HCT116 (cell line): ENCODE measurements around the gene COL4A4. TPM values are rescaled to one million over a fixed set of nuclear protein-coding genes. Genes with fewer than 3 reads are reported as not detected.

Experiments used
- ATAC-seq: fragments of 200-7000 bp; cut with Tn5 transposase; 2 replicates; pipeline ENCODE4 v1.9.1; 2020; ENCODE audit warnings: mild to moderate bottlenecking, moderate library complexity
- BruUV-seq: library from RNA; stranded (reverse); fragments of 400-500 nt; replicated peaks from 2 replicates; lab custom pipeline; 2021; lab: Mats Ljungman, UMichigan
- CTCF ChIA-PET: fragments of 300-600 bp; sonication (Branson Sonifier 250); formaldehyde crosslinking; loops from one replicate; lab custom pipeline; 2021; ENCODE audit warnings: antibody characterized with exemption; lab: Charles Lee
- POLR2A ChIA-PET: fragments of 300-600, 350-600 bp; sonication (Branson Sonifier 250); formaldehyde crosslinking; loops from one replicate; lab custom pipeline; 2021; ENCODE audit warnings: antibody characterized with exemption; lab: Charles Lee
- RAD21 ChIA-PET, 2 experiments: fragments of 300-600 bp; sonication (Branson Sonifier 250); formaldehyde crosslinking; loops; one replicate each; lab custom pipeline; 2023; ENCODE audit warnings: low total read pairs in 2 of 2; ENCODE audit not compliant: uncharacterized antibody in 2 of 2, unreplicated experiment in 2 of 2, low non-redundant PET in 1 of 2; lab: Charles Lee
- DNase-seq: peaks from one replicate; pipeline ENCODE4 v3.0.0-alpha.2; 2010; ENCODE audit warnings: low read depth, low spot score
- H2AFZ ChIP-seq: fragments of 200-600 bp; shearing (Covaris generic), sonication (generic); 2 replicates; pipeline ENCODE4 v1.6.1; 2017; ENCODE audit warnings: low read depth, mixed run types, mixed read lengths, antibody characterized with exemption, low read length; ENCODE audit not compliant: poor library complexity, severe bottlenecking
- H3K27ac ChIP-seq: 2 replicates; pipeline ENCODE4 v1.5.1; 2012; ENCODE audit warnings: low read depth, low read length
- H3K27me3 ChIP-seq: fragments of 200-600 bp; sonication (generic); 2 replicates; pipeline ENCODE4 v1.6.1; 2016; ENCODE audit warnings: mixed run types, low read length, mixed read lengths; ENCODE audit not compliant: insufficient read depth
- H3K36me3 ChIP-seq, 2 experiments: fragments of 200-500 bp in 1 of 2; fragments of 200-600 bp in 1 of 2; sonication (Bioruptor generic) in 1 of 2; sonication (generic) in 1 of 2; 2 replicates each; pipeline versions ENCODE4 v1.5.1 to v1.6.1; 2014 to 2016; ENCODE audit warnings: low read length in 2 of 2, inconsistent platforms in 1 of 2, mixed read lengths in 1 of 2, mixed run types in 1 of 2; ENCODE audit not compliant: insufficient read depth in 2 of 2, control insufficient read depth in 1 of 2
- H3K4me1 ChIP-seq, 2 experiments: fragments of 200-600 bp in 1 of 2; sonication (generic) in 1 of 2; 2 replicates each; pipeline versions ENCODE4 v1.5.1 to v1.6.1; 2012 to 2017; ENCODE audit warnings: low read length in 2 of 2, inconsistent platforms in 1 of 2, mild to moderate bottlenecking in 1 of 2, mixed read lengths in 1 of 2, mixed run types in 1 of 2, moderate library complexity in 1 of 2; ENCODE audit not compliant: insufficient read depth in 2 of 2, control insufficient read depth in 1 of 2
- H3K4me2 ChIP-seq: fragments of 200-600 bp; sonication (generic); 2 replicates; pipeline ENCODE4 v1.6.1; 2017; ENCODE audit warnings: mixed run types, low read length, mixed read lengths
- H3K4me3 ChIP-seq, 2 experiments: fragments of 200-600 bp in 1 of 2; sonication (generic) in 1 of 2; replicated peaks in 1 of 2; 2 replicates each; pipeline ENCODE4 v1.5.1; 2011 to 2016; ENCODE audit warnings: low read length in 2 of 2, control low read depth in 1 of 2, low read depth in 1 of 2, mild to moderate bottlenecking in 1 of 2, mixed read lengths in 1 of 2, mixed run types in 1 of 2
- H3K79me2 ChIP-seq: fragments of 200-600 bp; sonication (generic); 2 replicates; pipeline ENCODE4 v1.6.1; 2017; ENCODE audit warnings: mild to moderate bottlenecking, mixed run types, low read length, moderate library complexity, mixed read lengths; ENCODE audit not compliant: insufficient read depth
- H3K9ac ChIP-seq: fragments of 200-600 bp; sonication (generic); 2 replicates; pipeline ENCODE4 v1.6.1; 2016; ENCODE audit warnings: low read length, mixed read lengths
- H3K9me2 ChIP-seq: fragments of 200-600 bp; sonication (generic), shearing (Covaris generic); 2 replicates; pipeline ENCODE4 v1.6.1; 2017; ENCODE audit warnings: mixed run types, mild to moderate bottlenecking, moderate library complexity; ENCODE audit not compliant: insufficient read depth
- H3K9me3 ChIP-seq, 2 experiments: fragments of 200-500 bp in 1 of 2; fragments of 200-600 bp in 1 of 2; sonication (Bioruptor generic) in 1 of 2; sonication (generic) in 1 of 2; 2 replicates each; pipeline ENCODE4 v1.6.1; 2014 to 2017; ENCODE audit warnings: low read length in 2 of 2, mixed read lengths in 2 of 2, inconsistent platforms in 1 of 2, low read depth in 1 of 2, mild to moderate bottlenecking in 1 of 2, mixed run types in 1 of 2, moderate library complexity in 1 of 2; ENCODE audit not compliant: control insufficient read depth in 1 of 2, insufficient read depth in 1 of 2
- H4K20me1 ChIP-seq: fragments of 200-600 bp; sonication (generic), shearing (Covaris generic); 2 replicates; pipeline ENCODE4 v1.6.1; 2017; ENCODE audit warnings: mixed run types, mild to moderate bottlenecking, moderate library complexity; ENCODE audit not compliant: insufficient read depth
- EZH2 ChIP-seq: fragments of 200-600 bp; sonication (generic); IDR thresholded peaks from 2 replicates; pipeline ENCODE4 v1.6.1; 2017; ENCODE audit warnings: antibody characterized with exemption, mixed run types
- POLR2AphosphoS5 ChIP-seq: IDR thresholded peaks from 2 replicates; pipeline ENCODE4 v1.6.1; 2011; ENCODE audit warnings: mild to moderate bottlenecking, low read depth, low read length, moderate library complexity
- REST ChIP-seq: IDR thresholded peaks from 2 replicates; pipeline ENCODE4 v1.6.1; 2012; ENCODE audit warnings: low read depth
- YY1 ChIP-seq: IDR thresholded peaks from 2 replicates; pipeline ENCODE4 v1.6.1; 2011; ENCODE audit warnings: low read length, low read depth, moderate library complexity, mild to moderate bottlenecking; ENCODE audit not compliant: insufficient replicate concordance; ENCODE audit errors: extremely low read depth
- ZFX ChIP-seq: fragments of 450-650 bp; IDR thresholded peaks from 2 replicates; pipeline ENCODE4 v1.6.1; 2017
- ZNF274 ChIP-seq: fragments of 200-500 bp; sonication (Bioruptor generic); IDR thresholded peaks from 2 replicates; pipeline ENCODE4 v1.6.1; 2014; ENCODE audit warnings: mild to moderate bottlenecking, low read depth, low read length, inconsistent platforms
- intact Hi-C: fragments of 100-400 bp; cut with micrococcal nuclease; formaldehyde crosslinking; loops from 2 replicates; pipeline ENCODE4 v1.10.0; 2022
- total RNA-seq: library from RNA; stranded (reverse); gene quantifications from one replicate; pipeline ENCODE4 v1.2.1, GENCODE V29; 2021; ENCODE audit not compliant: unreplicated experiment

The COL4A4 gene
- total RNA-seq, 1 experiment from 2014 or later = 5.9 TPM

GRCh38 chr2:227161947-227162346, 2.1 kb downstream of the COL4A4 start:
- ChIA-PET POLR2A (no interaction called here), RAD21 (no interaction called here), CTCF (no interaction called here)
- no peak overlapping the region for H2AFZ ChIP-seq
- H3K9me2 ChIP-seq = no peaks in the 10 kb centered on the region
- intact Hi-C loops = no loop called here
- no peaks in the 10 kb centered on the region for H3K36me3 ChIP-seq
- H3K4me3 ChIP-seq = no peak overlapping the region
- no peak for ATAC-seq
- DNase-seq = no peak
- H4K20me1 ChIP-seq = no peaks in the 10 kb centered on the region
- H3K27me3 ChIP-seq = no peaks in the 10 kb centered on the region
- H3K4me1 ChIP-seq = peaks cover 5 to 12% of the 10 kb centered on the region in 2 experiments; a peak in 3 of 4 replicates
- H3K4me2 ChIP-seq = no peak overlapping the region
- H3K9ac ChIP-seq = no peak overlapping the region
- TF ChIP-seq EZH2 = no peak
- no peak for TF ChIP-seq POLR2AphosphoS5
- TF ChIP-seq ZNF274 = no peak
- TF ChIP-seq YY1 = no peak
- H3K9me3 ChIP-seq = no peaks in the 10 kb centered on the region
- no peaks in the 10 kb centered on the region for H3K79me2 ChIP-seq
- no peak overlapping the region for H3K27ac ChIP-seq
- no TSS peak for BruUV-seq

- H3K9ac ChIP-seq = no peak overlapping the region
- ATAC-seq (no peak), DNase-seq (no peak)
- no peaks in the 10 kb centered on the region for H4K20me1 ChIP-seq
- ChIA-PET CTCF (no interaction called here), POLR2A (no interaction called here), RAD21 (no interaction called here)
- no peaks in the 10 kb centered on the region for H3K27me3 ChIP-seq
- intact Hi-C loops = no loop called here
- H3K4me2 ChIP-seq = no peak overlapping the region
- no TSS peak for BruUV-seq
- no peak overlapping the region for H3K27ac ChIP-seq
- TF ChIP-seq ZFX = no peak
- no peak for TF ChIP-seq REST
- TF ChIP-seq YY1 = no peak
- H3K9me2 ChIP-seq = no peaks in the 10 kb centered on the region
- H3K36me3 ChIP-seq = no peaks in the 10 kb centered on the region
- no peak overlapping the region for H2AFZ ChIP-seq
- no peaks in the 10 kb centered on the region for H3K9me3 ChIP-seq
- H3K4me3 ChIP-seq = no peak overlapping the region
- no peaks in the 10 kb centered on the region for H3K79me2 ChIP-seq
- peaks cover under 1 to 15% of the 10 kb centered on the region in 2 experiments for H3K4me1 ChIP-seq
Measured at GRCh38 chr2:227160164-227160563, 3.8 kb downstream of the COL4A4 start.
